GM18499 (cell line): ENCODE measurements around the gene NRG2.

Source experiments
- ATAC-seq: cut with Tn5 transposase; IDR thresholded peaks from one replicate; pipeline ENCODE4 v1.9.1; 2021; ENCODE audit warnings: moderate number of reproducible peaks; ENCODE audit not compliant: insufficient read depth, unreplicated experiment

Gene NRG2

GRCh38 chr5:139848508-139849100, 194.5 kb downstream of the NRG2 start:
- ATAC-seq, result no peak

DNA sequence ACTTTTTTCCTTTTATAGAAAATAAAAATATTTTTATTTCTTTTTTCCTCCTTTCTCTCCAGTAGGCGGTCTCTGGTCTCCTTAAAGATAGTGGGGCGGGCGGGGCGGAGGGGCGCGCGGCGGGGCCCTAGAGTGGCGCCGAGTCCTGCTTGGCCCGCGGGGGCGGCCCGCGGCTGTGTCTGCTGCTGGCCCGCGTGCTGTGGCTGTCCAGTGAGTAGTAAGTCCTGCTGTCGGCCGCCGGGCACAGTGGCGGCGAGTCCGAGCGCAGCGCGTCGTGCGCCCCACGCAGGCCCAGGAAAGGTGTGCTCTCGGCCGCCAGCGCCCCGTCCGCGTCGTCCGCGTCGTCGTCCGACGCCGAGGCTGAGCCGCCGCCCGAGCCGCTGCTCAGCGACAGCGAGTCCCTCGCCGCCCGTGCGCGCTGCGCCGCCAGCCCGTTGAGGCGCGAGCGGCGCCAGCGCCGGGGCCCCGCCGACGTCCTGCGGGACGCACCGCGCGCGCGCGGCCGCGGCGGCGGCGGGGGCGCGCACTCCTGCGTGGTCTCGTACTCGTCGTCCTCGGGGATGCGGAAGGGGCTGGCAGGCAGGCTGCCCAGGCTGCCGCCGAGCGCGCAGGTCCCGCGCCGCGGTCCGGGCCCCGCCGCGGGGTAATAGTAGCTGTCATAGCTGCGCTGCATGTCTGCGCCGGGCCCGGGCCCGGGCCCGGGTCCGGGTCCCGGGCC, 195.2 kb downstream of the NRG2 start:
- no peak for ATAC-seq

DNA sequence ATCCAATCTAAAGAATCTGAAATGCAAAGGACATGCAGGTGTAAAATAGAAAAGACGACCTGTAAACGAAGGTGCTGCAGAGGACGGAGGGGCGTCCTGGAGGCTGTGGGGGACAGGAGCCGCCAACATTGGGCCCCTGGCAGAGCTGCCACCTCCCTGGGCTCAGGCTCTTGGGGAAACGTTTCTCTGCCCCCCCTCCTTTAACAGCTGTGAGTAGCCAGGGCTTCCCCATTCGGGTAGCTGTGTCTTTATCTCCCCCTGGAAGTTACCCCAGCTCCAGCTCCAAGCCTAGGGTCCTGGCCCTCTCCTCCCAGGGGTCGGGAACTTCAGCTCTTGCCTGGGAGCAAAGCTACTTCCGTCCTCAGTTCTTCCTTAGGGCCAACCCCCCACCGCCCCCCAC, 196.0 kb downstream of the NRG2 start:
- ATAC-seq, result no peak

GRCh38 chr5:139845846-139846681, 197.0 kb downstream of the NRG2 start:
- ATAC-seq, result no peak

DNA sequence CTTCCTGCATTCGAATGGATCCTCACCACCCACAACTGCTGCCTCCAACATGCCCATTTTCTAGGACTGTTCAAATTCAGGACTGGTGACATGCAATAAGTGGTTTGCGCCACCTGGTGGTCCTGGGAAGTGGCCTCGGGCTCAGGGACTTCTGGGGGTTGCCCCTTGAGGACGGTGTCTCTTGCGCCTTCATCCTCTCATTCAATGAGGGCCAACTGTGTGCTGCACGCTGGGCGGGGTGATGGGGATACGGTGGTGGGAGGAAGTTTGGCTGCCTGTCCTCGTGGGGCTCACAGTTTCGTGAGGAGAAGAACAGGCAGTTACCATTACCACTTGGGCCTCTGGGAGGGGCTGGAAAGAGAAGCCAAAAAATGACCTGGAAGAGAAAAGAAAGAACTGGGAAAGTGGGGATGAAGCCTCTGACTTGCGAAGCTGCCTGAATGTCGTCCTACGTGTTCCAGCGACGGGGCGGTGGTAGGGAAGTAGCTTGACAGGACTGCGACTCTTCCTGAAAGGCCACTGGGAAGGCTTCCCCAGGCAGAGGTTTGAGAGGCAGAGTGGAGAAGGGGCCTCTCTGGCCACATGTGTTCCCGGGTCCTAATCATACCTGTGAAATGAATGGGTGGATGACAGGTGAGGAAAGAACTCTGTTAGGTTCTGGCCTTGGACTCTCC, 198.5 kb downstream of the NRG2 start:
- ATAC-seq, result no peak

GRCh38 chr5:139843991-139844390, 199.1 kb downstream of the NRG2 start:
- ATAC-seq, result no peak

DNA sequence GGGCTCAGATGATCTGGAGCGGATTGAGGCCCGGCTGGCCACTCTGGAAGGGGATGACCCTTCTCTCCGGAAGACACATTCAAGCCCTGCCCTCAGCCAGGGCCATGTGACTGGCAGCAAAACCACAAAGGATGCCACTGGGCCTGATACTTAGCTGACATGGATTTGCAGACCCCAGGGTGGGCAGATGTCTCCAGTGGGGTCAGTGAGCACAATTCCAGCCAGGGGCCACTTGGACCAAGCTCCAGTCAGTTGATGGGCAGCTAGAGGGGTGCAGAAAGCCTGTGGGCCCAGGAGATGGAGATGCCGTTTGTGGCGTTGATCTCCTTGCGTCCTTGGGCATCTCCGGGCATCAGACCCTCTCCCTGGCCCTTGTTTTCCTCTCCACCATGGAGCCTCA, 200.8 kb downstream of the NRG2 start:
- ATAC-seq, result no peak

GRCh38 chr5:139841549-139841948, 201.6 kb downstream of the NRG2 start:
- no peak for ATAC-seq

GRCh38 chr5:139839918-139840317, 203.2 kb downstream of the NRG2 start:
- ATAC-seq, result no peak

GRCh38 chr5:139839232-139839815, 203.8 kb downstream of the NRG2 start:
- ATAC-seq, result no peak

DNA sequence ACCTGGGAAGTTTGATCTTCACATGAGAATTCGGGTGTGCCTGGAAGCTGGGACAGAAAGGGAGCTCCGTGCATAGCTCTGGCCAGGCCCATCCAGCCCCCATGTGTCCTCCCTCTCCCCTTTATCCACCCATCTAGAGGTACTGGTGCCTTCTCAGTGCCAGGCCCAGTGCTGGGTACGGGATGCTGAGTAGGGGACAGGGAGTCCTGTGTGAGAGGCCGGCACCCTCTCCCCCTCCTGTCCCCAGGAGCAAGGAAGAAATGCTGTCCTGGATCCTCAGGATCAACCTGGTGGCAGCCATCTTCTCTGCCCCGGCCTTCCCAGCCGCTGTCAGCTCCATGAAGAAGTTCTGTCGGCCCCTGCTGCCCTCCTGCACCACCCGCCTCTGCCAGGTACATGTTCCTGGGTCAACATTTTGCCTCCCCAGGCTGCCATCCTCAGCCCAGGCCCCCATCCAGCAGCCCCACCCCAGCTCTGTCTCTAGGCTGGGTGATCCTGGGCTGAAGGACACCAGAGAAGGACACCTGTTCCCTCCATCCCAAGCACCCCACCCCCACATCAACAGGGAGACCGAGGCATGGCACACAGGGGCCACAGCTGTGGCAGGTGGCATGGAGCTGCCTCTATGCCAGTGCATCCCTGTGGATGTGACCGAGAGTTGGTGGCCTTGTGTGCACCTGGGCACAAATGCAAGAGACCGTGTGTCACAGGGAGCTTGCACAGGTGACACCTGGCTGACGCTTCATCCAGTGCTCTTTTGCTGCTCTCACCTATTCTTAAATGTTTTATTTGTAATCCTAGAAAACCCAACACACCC, 204.5 kb downstream of the NRG2 start:
- no peak for ATAC-seq

DNA sequence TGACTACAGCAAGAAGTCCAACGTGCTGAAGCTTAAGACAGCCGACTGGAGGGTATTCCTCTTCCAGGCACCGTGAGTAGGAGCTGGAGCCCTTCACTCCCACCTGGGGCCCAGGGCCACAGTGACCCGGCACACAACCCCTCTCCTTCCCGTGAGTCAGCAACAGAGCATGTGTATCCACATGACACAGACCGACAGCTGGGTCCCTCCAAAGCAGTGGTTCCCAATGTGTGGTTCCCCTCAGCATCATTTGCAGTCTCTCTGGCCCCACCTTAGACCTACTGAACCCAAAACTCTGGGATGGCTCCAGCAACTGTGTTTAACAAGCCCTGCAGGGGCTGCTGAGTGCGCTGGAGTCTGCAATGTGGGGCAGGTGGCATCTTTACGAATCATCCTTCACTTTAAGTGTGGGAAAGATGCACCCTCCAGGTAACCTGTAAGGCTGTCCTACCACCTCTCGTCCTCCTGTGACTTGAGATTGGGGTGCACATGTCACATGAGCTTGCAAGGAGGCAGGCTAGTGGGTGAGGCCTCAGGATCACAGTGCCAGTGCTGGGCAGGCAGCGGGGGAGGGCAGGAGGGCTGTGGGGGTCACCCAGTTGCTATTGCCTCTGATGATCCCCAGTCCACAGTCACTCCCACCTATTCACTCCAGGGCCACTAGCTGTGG, 205.3 kb downstream of the NRG2 start:
- ATAC-seq, result no peak

GRCh38 chr5:139836469-139837208, 206.5 kb downstream of the NRG2 start:
- ATAC-seq, result no peak

DNA sequence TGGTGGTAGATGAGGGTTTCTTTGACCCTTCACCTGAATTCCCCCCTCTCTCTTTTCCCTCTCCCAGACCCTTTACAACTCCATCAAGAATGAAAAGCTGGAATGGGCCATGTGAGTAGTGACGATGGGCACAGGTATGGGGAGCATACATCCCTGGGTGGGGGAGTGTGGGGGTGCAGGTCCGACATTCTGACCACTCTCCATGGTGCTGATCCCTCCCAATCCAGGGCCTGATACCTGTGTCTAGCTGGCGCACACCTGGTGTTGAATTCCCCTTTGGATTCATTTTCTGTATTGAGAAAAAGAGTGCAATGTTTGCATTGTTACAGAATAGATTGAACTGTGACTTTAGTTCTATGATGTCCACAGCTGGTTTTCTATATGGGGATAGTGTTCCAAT, 207.4 kb downstream of the NRG2 start:
- no peak for ATAC-seq

- ATAC-seq, result no peak
Observed at GRCh38 chr5:139833525-139833924, 209.6 kb downstream of the NRG2 start.

DNA sequence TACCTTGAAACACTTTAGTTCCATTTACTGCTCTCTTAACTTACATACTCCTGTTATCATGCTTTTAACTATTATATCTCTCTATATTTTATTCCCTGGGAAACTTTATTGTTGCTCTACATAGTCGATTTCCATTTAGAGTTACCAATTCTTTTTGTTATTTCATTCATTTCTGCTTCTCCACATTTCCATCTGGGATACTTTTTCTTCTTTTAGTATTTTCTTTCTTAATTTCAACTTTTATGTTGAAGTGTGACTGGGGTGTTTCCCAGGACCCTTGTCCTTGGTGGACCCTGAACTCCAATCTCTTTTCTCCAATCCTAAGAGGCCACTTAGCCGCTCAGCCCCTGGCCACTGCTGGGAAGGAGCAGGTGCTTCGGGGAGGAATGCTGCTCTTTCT, 211.5 kb downstream of the NRG2 start:
- no peak for ATAC-seq

GRCh38 chr5:139829471-139829870, 213.6 kb downstream of the NRG2 start:
- no peak for ATAC-seq

GRCh38 chr5:139828207-139828895, 214.7 kb downstream of the NRG2 start:
- no peak for ATAC-seq
